Tibial artery (tissue), 4 donors: Measurements from ENCODE around the gene ILRUN.
A peak's percentile ranks its signal among the peaks of the same experiment; 100 is the strongest.

Experiments
- DNase-seq, 2 donors: peaks; one replicate each; pipeline ENCODE4 v3.0.0-alpha.2; 2019
- H3K27ac ChIP-seq, 2 donors: fragments of 200-600 bp; sonication (generic) in 1 of 2; 1 replicate in 1 of 2; 2 replicates in 1 of 2; pipeline ENCODE4 v1.5.1; 2018 to 2019; ENCODE audit warnings: mild to moderate bottlenecking in 1 of 2
- H3K27me3 ChIP-seq, 2 donors: fragments of 200-600 bp; sonication (generic) in 1 of 2; one replicate each; pipeline versions ENCODE4 v1.5.1 to v1.6.0; 2016 to 2019
- H3K36me3 ChIP-seq, 3 donors: fragments of 200-600 bp; sonication (generic) in 2 of 3; one replicate each; pipeline ENCODE4 v1.5.1; 2016 to 2019; ENCODE audit warnings: mild to moderate bottlenecking in 2 of 3
- H3K4me1 ChIP-seq, 4 donors: fragments of 200-600 bp; sonication (generic) in 2 of 4; 1 replicate in 3 of 4; 2 replicates in 1 of 4; pipeline ENCODE4 v1.5.1; 2016 to 2019
- H3K4me3 ChIP-seq, 2 donors: fragments of 200-600 bp; sonication (generic) in 1 of 2; 1 replicate in 1 of 2; 2 replicates in 1 of 2; pipeline ENCODE4 v1.5.1; 2018 to 2019; ENCODE audit warnings: mild to moderate bottlenecking in 2 of 2
- H3K9me3 ChIP-seq, 3 donors: fragments of 200-600 bp; sonication (generic) in 1 of 3; one replicate each; pipeline ENCODE4 v1.5.1; 2016 to 2019
- CTCF ChIP-seq, 2 experiments: fragments of 200-600 bp in 1 of 2; fragments of 450-650 bp in 1 of 2; IDR thresholded peaks; one replicate each; pipeline ENCODE4 v1.5.1; 2017 to 2019; ENCODE audit warnings: antibody characterized with exemption in 2 of 2, mild to moderate bottlenecking in 1 of 2, moderate library complexity in 1 of 2
- intact Hi-C: fragments of 100-400 bp; cut with DNase I; formaldehyde crosslinking; loops from one replicate; pipeline ENCODE4 v1.15.0; 2023; ENCODE audit warnings: low total_unique reads

ILRUN gene

GRCh38 chr6:34667481-34668238 lies 28.9 kb downstream of the ILRUN start:
- intact Hi-C loops = no loop called here
- no peak overlapping the region for H3K4me3 ChIP-seq
- H3K27ac ChIP-seq = no peak overlapping the region
- H3K4me1 ChIP-seq = peaks cover 0 to 43% (median 28%) of the 10 kb centered on the region in 4 donors
- no peak for TF ChIP-seq CTCF (IDR thresholded peaks at IDR 0.05)
- H3K27me3 ChIP-seq = no peaks in the 10 kb centered on the region
- DNase-seq = no peak
- no peaks in the 10 kb centered on the region for H3K9me3 ChIP-seq
- H3K36me3 ChIP-seq = no peaks in the 10 kb centered on the region

GRCh38 chr6:34665019-34665418 lies 31.5 kb downstream of the ILRUN start:
- H3K27me3 ChIP-seq = no peaks in the 10 kb centered on the region
- DNase-seq = no peak
- no peaks in the 10 kb centered on the region for H3K36me3 ChIP-seq
- intact Hi-C loops = no loop called here
- no peak overlapping the region for H3K4me3 ChIP-seq
- H3K4me1 ChIP-seq = peaks cover 0 to 25% (median 18%) of the 10 kb centered on the region in 4 donors
- peak overlapping the region; percentile 41 to 45 for H3K27ac ChIP-seq
- no peak for TF ChIP-seq CTCF (IDR thresholded peaks at IDR 0.05)
- H3K9me3 ChIP-seq = no peaks in the 10 kb centered on the region

- no peak for TF ChIP-seq CTCF (IDR thresholded peaks at IDR 0.05)
- DNase-seq = no peak
- intact Hi-C loops = no loop called here
- Histone ChIP-seq H3K36me3 (no peaks in the 10 kb centered on the region), H3K9me3 (no peaks in the 10 kb centered on the region), H3K27me3 (no peaks in the 10 kb centered on the region), H3K27ac (peak overlapping the region; percentile 41 to 45), H3K4me3 (no peak overlapping the region), H3K4me1 (peaks cover 0 to 25% (median 18%) of the 10 kb centered on the region in 4 donors)
These were observed 32.2 kb downstream of the ILRUN start for GRCh38 chr6:34664256-34664971.

GRCh38 chr6:34663831-34664255 lies 32.7 kb downstream of the ILRUN start:
- Histone ChIP-seq H3K27me3 (no peaks in the 10 kb centered on the region), H3K36me3 (no peaks in the 10 kb centered on the region), H3K9me3 (no peaks in the 10 kb centered on the region), H3K27ac (peak overlapping the region; percentile 41 to 45), H3K4me1 (peaks cover 0 to 27% (median 20%) of the 10 kb centered on the region in 4 donors), H3K4me3 (no peak overlapping the region)
- intact Hi-C loops = no loop called here
- TF ChIP-seq CTCF (IDR thresholded peaks at IDR 0.05) = no peak
- DNase-seq = no peak

- H3K27me3 ChIP-seq = no peaks in the 10 kb centered on the region
- H3K4me1 ChIP-seq = peaks cover 0 to 32% (median 23%) of the 10 kb centered on the region in 4 donors
- TF ChIP-seq CTCF (IDR thresholded peaks at IDR 0.05) = no peak
- H3K27ac ChIP-seq = peak overlapping the region in 1 of 2 donors; percentile 41
- no peaks in the 10 kb centered on the region for H3K9me3 ChIP-seq
- DNase-seq = no peak
- H3K36me3 ChIP-seq = no peaks in the 10 kb centered on the region
- H3K4me3 ChIP-seq = no peak overlapping the region
- intact Hi-C loops = no loop called here
These were observed 33.2 kb downstream of the ILRUN start for GRCh38 chr6:34663371-34663770.
